Neural progenitor cell (in vitro differentiated cells): ENCODE measurements around the gene MGAT3. TPM values are rescaled to one million over a fixed set of nuclear protein-coding genes. Genes with fewer than 3 reads are reported as not detected.

Experiments used
- DNase-seq: peaks from one replicate; pipeline ENCODE4 v3.0.0-alpha.2; 2016; ENCODE audit warnings: low spot score
- H2AFZ ChIP-seq: fragments of 200-600 bp; sonication (generic); replicated peaks from 2 replicates; pipeline ENCODE4 v1.6.1; 2016; ENCODE audit warnings: antibody characterized with exemption
- H3F3A ChIP-seq: fragments of 200-600 bp; sonication (generic); 2 replicates; pipeline ENCODE4 v1.6.1; 2016; ENCODE audit warnings: antibody characterized with exemption, low read depth
- H3K27ac ChIP-seq: fragments of 200-600 bp; sonication (generic); 2 replicates; pipeline ENCODE4 v1.5.1; 2016; ENCODE audit warnings: mild to moderate bottlenecking
- H3K27me3 ChIP-seq: fragments of 200-600 bp; sonication (generic); 2 replicates; pipeline ENCODE4 v1.6.1; 2016; ENCODE audit warnings: mild to moderate bottlenecking, moderate library complexity
- H3K36me3 ChIP-seq: fragments of 200-600 bp; sonication (generic); 2 replicates; pipeline ENCODE4 v1.5.1; 2016
- H3K4me1 ChIP-seq: fragments of 200-600 bp; sonication (generic); 2 replicates; pipeline ENCODE4 v1.6.1; 2016; ENCODE audit warnings: mixed run types
- H3K4me2 ChIP-seq: fragments of 200-600 bp; sonication (generic); 2 replicates; pipeline ENCODE4 v1.6.1; 2016
- H3K4me3 ChIP-seq: fragments of 200-600 bp; sonication (generic); 2 replicates; pipeline ENCODE4 v1.5.1; 2016
- H3K79me2 ChIP-seq: fragments of 200-600 bp; sonication (generic); 2 replicates; pipeline ENCODE4 v1.6.1; 2016; ENCODE audit warnings: low read depth
- H3K9ac ChIP-seq: fragments of 200-600 bp; sonication (generic); 2 replicates; pipeline ENCODE4 v1.6.1; 2016
- H3K9me3 ChIP-seq: fragments of 200-600 bp; sonication (generic); 2 replicates; pipeline ENCODE4 v1.5.1; 2016; ENCODE audit warnings: low read depth
- H4K20me1 ChIP-seq: fragments of 200-600 bp; sonication (generic); 2 replicates; pipeline ENCODE4 v1.6.1; 2016; ENCODE audit warnings: low read depth
- H3K27ac Mint-ChIP-seq: 3 replicates; pipeline ENCODE4 v1.8.0; 2021; ENCODE audit warnings: mixed read lengths
- H3K27me3 Mint-ChIP-seq: 2 replicates; pipeline ENCODE4 v1.8.0; 2022; ENCODE audit warnings: low read depth, mild to moderate bottlenecking, inconsistent platforms, moderate library complexity, mixed read lengths; ENCODE audit not compliant: insufficient read depth
- H3K36me3 Mint-ChIP-seq: 3 replicates; pipeline ENCODE4 v1.8.0; 2021; ENCODE audit warnings: mixed read lengths
- H3K4me1 Mint-ChIP-seq: 3 replicates; pipeline ENCODE4 v1.8.0; 2021; ENCODE audit warnings: mixed read lengths
- H3K4me3 Mint-ChIP-seq: 3 replicates; pipeline ENCODE4 v1.8.0; 2021; ENCODE audit warnings: mild to moderate bottlenecking, moderate library complexity, mixed read lengths
- H3K9me3 Mint-ChIP-seq: 3 replicates; pipeline ENCODE4 v1.8.0; 2020; ENCODE audit warnings: mixed read lengths
- CTCF ChIP-seq: fragments of 200-600 bp; sonication (generic); IDR thresholded peaks from 2 replicates; pipeline ENCODE4 v1.5.1; 2017; ENCODE audit warnings: antibody characterized with exemption, mild to moderate bottlenecking
- EZH2 ChIP-seq: fragments of 200-600 bp; sonication (generic); IDR thresholded peaks from 2 replicates; pipeline ENCODE4 v1.6.1; 2017; ENCODE audit warnings: antibody characterized with exemption, mild to moderate bottlenecking, moderate library complexity
- EZH2phosphoT487 ChIP-seq: fragments of 200-600 bp; sonication (generic); IDR thresholded peaks from 2 replicates; pipeline ENCODE4 v1.6.1; 2017; ENCODE audit warnings: antibody characterized with exemption
- total RNA-seq: library from RNA; depleted of rRNA; stranded (reverse); fragments of >200 nt; gene quantifications from 2 replicates; pipeline ENCODE4 v1.2.3, GENCODE V29; 2015; ENCODE audit warnings: low replicate concordance

MGAT3 gene
- total RNA-seq, 1 donor from 2014 or later = 7.5 TPM

- Mint-ChIP-seq H3K27ac (peak overlapping the region; percentile 69), H3K27me3 (peaks cover 22% of the 10 kb centered on the region), H3K9me3 (peaks cover 2% of the 10 kb centered on the region), H3K36me3 (peaks cover 44% of the 10 kb centered on the region), H3K4me1 (peaks cover 34% of the 10 kb centered on the region), H3K4me3 (peak overlapping the region; percentile 98)
- H3K9me3 ChIP-seq = no peaks in the 10 kb centered on the region
- no peak overlapping the region for H2AFZ ChIP-seq
- peaks cover 52% of the 10 kb centered on the region for H4K20me1 ChIP-seq
- H3K27ac ChIP-seq = no peak overlapping the region
- peak overlapping the region; percentile 81 for H3K4me2 ChIP-seq
- peaks cover 20% of the 10 kb centered on the region for H3K4me1 ChIP-seq
- peak overlapping the region; percentile 96 for H3K4me3 ChIP-seq
- H3K36me3 ChIP-seq = peaks cover 8% of the 10 kb centered on the region
- peaks cover 48% of the 10 kb centered on the region for H3K79me2 ChIP-seq
- H3K27me3 ChIP-seq = no peaks in the 10 kb centered on the region
- peaks cover 56% of the 10 kb centered on the region for H3F3A ChIP-seq
- no peak for TF ChIP-seq CTCF
- TF ChIP-seq EZH2phosphoT487 = no peak
- no peak for TF ChIP-seq EZH2
- no peak for DNase-seq
- no peak overlapping the region for H3K9ac ChIP-seq
Measured at GRCh38 chr22:39518144-39518786, 61.5 kb downstream of the MGAT3 start.

- H3K36me3 ChIP-seq = peaks cover 8% of the 10 kb centered on the region
- Mint-ChIP-seq H3K27me3 (peaks cover 25% of the 10 kb centered on the region), H3K27ac (peak overlapping the region; percentile 96), H3K36me3 (peaks cover 42% of the 10 kb centered on the region), H3K4me1 (peaks cover 37% of the 10 kb centered on the region), H3K9me3 (peaks cover 2% of the 10 kb centered on the region), H3K4me3 (peak overlapping the region; percentile 98)
- no peaks in the 10 kb centered on the region for H3K27me3 ChIP-seq
- H3F3A ChIP-seq = peaks cover 59% of the 10 kb centered on the region
- TF ChIP-seq EZH2phosphoT487 = no peak
- H3K27ac ChIP-seq = peak overlapping the region; percentile 93
- no peaks in the 10 kb centered on the region for H3K9me3 ChIP-seq
- peaks cover 20% of the 10 kb centered on the region for H3K4me1 ChIP-seq
- peaks cover 52% of the 10 kb centered on the region for H4K20me1 ChIP-seq
- peaks cover 55% of the 10 kb centered on the region for H3K79me2 ChIP-seq
- H2AFZ ChIP-seq = no peak overlapping the region
- H3K4me2 ChIP-seq = peak overlapping the region; percentile 81
- H3K4me3 ChIP-seq = peak overlapping the region; percentile 96
- peak; percentile 60 for DNase-seq
- H3K9ac ChIP-seq = peak overlapping the region; percentile 75
Measured at GRCh38 chr22:39518996-39519680, 62.3 kb downstream of the MGAT3 start.

- H3K9me3 ChIP-seq = no peaks in the 10 kb centered on the region
- Mint-ChIP-seq H3K27ac (peak overlapping the region; percentile 100), H3K27me3 (peaks cover 25% of the 10 kb centered on the region), H3K36me3 (peaks cover 38% of the 10 kb centered on the region), H3K4me3 (peak overlapping the region; percentile 98), H3K9me3 (peaks cover 2% of the 10 kb centered on the region), H3K4me1 (peaks cover 39% of the 10 kb centered on the region)
- peaks cover 65% of the 10 kb centered on the region for H3F3A ChIP-seq
- peaks cover 60% of the 10 kb centered on the region for H3K79me2 ChIP-seq
- H2AFZ ChIP-seq = no peak overlapping the region
- H3K27me3 ChIP-seq = no peaks in the 10 kb centered on the region
- peaks cover 8% of the 10 kb centered on the region for H3K36me3 ChIP-seq
- DNase-seq = peak; percentile 99
- TF ChIP-seq EZH2phosphoT487 (no peak), CTCF (peak; percentile 54)
- peaks cover 53% of the 10 kb centered on the region for H4K20me1 ChIP-seq
- peak overlapping the region; percentile 81 for H3K4me2 ChIP-seq
- peak overlapping the region; percentile 75 for H3K9ac ChIP-seq
- peaks cover 20% of the 10 kb centered on the region for H3K4me1 ChIP-seq
- peak overlapping the region; percentile 93 for H3K27ac ChIP-seq
- H3K4me3 ChIP-seq = peak overlapping the region; percentile 96
Measured at GRCh38 chr22:39519681-39520225, 62.9 kb downstream of the MGAT3 start.
